K562 (cell line): ENCODE data around the gene P4HTM. TPM values are rescaled to one million over a fixed set of nuclear protein-coding genes. Genes with fewer than 3 reads are reported as not detected.

Source experiments
- CBX1 ChIP-seq: sonication (generic); IDR thresholded peaks from 2 replicates; pipeline ENCODE4 v1.6.1; 2016; ENCODE audit warnings: antibody characterized with exemption, low read depth, mild to moderate bottlenecking
- CCNT2 ChIP-seq: IDR thresholded peaks from 2 replicates; pipeline ENCODE4 v1.6.1; 2011; ENCODE audit warnings: borderline replicate concordance, low read depth, mild to moderate bottlenecking, moderate library complexity, mixed read lengths, low read length; ENCODE audit not compliant: insufficient read length; ENCODE audit errors: extremely low read depth
- COPS2 ChIP-seq: fragments of 450-650 bp; conservative IDR thresholded peaks from 2 replicates; pipeline ENCODE4 v1.6.1; 2016; ENCODE audit warnings: mild to moderate bottlenecking, moderate library complexity
- CSDE1 ChIP-seq, 2 experiments: fragments of 450-650 bp; IDR thresholded peaks; 2 replicates each; pipeline ENCODE4 v1.6.1; 2016; ENCODE audit warnings: mild to moderate bottlenecking in 1 of 2
- CTBP1 ChIP-seq: fragments of 450-650 bp; IDR thresholded peaks from 2 replicates; pipeline ENCODE4 v1.6.1; 2016; ENCODE audit warnings: borderline replicate concordance
- CXXC5 ChIP-seq: fragments of 250-450 bp; sonication (Bioruptor Pico); IDR thresholded peaks from 2 replicates; pipeline ENCODE4 v1.8.0; 2022; ENCODE audit warnings: inconsistent platforms, mild to moderate bottlenecking, moderate library complexity
- EP400 ChIP-seq: fragments of 450-650 bp; IDR thresholded peaks from 2 replicates; pipeline ENCODE4 v1.6.1; 2017; ENCODE audit warnings: antibody characterized with exemption, mild to moderate bottlenecking, moderate library complexity
- FOSL1 ChIP-seq: fragments of 200-800 bp; sonication (Bioruptor generic); conservative IDR thresholded peaks from 2 replicates; pipeline ENCODE4 v1.6.1; 2016; ENCODE audit warnings: missing genetic modification characterization, missing compliant biosample characterization
- HDAC1 ChIP-seq, 2 experiments: fragments of 450-650 bp; IDR thresholded peaks; 2 replicates each; pipeline ENCODE4 v1.6.1; 2016 to 2017; ENCODE audit warnings: inconsistent platforms in 1 of 2, mild to moderate bottlenecking in 1 of 2, moderate library complexity in 1 of 2
- HMGN3 ChIP-seq: IDR thresholded peaks from 2 replicates; pipeline ENCODE4 v1.6.1; 2011; ENCODE audit warnings: borderline replicate concordance, low read depth, mild to moderate bottlenecking, mixed read lengths, low read length; ENCODE audit not compliant: insufficient read length; ENCODE audit errors: extremely low read depth
- MAZ ChIP-seq, 2 experiments: fragments of 450-650 bp in 1 of 2; sonication (generic) in 1 of 2; formaldehyde crosslinking; IDR thresholded peaks in 1 of 2; conservative IDR thresholded peaks in 1 of 2; 2 replicates each; pipeline versions ENCODE4 v1.4.0 to v1.5.0; 2020; ENCODE audit warnings: mild to moderate bottlenecking in 1 of 2, missing genetic modification reagents in 1 of 2
- MEIS2 ChIP-seq: fragments of 450-650 bp; IDR thresholded peaks from 2 replicates; pipeline ENCODE4 v1.6.1; 2014; ENCODE audit warnings: mild to moderate bottlenecking; ENCODE audit not compliant: partially characterized antibody
- MTA1 ChIP-seq: fragments of 450-650 bp; IDR thresholded peaks from 2 replicates; pipeline ENCODE4 v1.6.1; 2017; ENCODE audit warnings: borderline replicate concordance
- OTX1 ChIP-seq: fragments of 450-650 bp; formaldehyde crosslinking; IDR thresholded peaks from 2 replicates; pipeline ENCODE4 v1.4.0; 2022; ENCODE audit warnings: mild to moderate bottlenecking
- PHB2 ChIP-seq: fragments of 450-650 bp; IDR thresholded peaks from 2 replicates; pipeline ENCODE4 v1.6.1; 2017; ENCODE audit warnings: low read depth
- SIN3A ChIP-seq, 2 experiments: fragments of 150-350 bp in 1 of 2; IDR thresholded peaks; 2 replicates each; pipeline ENCODE4 v1.6.1; 2011 to 2016; ENCODE audit warnings: borderline replicate concordance in 2 of 2, low read depth in 2 of 2, low read length in 2 of 2, mild to moderate bottlenecking in 2 of 2, moderate library complexity in 2 of 2; ENCODE audit not compliant: control insufficient read depth in 1 of 2
- SP2 ChIP-seq: IDR thresholded peaks from 2 replicates; pipeline ENCODE4 v1.6.1; 2011; ENCODE audit warnings: mild to moderate bottlenecking, low read depth, low read length, moderate library complexity; ENCODE audit not compliant: poor library complexity, severe bottlenecking; ENCODE audit errors: extremely low read depth
- TBP ChIP-seq: optimal IDR thresholded peaks from 2 replicates; pipeline ENCODE3; 2011; ENCODE audit warnings: low read depth, low read length, improper control_type of control experiment
- TEAD2 ChIP-seq: fragments of 450-650 bp; IDR thresholded peaks from 2 replicates; pipeline ENCODE4 v1.6.1; 2016; ENCODE audit warnings: missing genetic modification characterization, control low read depth, missing compliant biosample characterization
- ZBTB2 ChIP-seq: fragments of 450-650 bp; IDR thresholded peaks from 2 replicates; pipeline ENCODE4 v1.6.1; 2016; ENCODE audit warnings: antibody characterized with exemption
- ZNF639 ChIP-seq, 2 experiments: fragments of 200-800 bp in 1 of 2; sonication (Bioruptor generic) in 1 of 2; sonication (generic) in 1 of 2; formaldehyde crosslinking in 1 of 2; IDR thresholded peaks in 1 of 2; conservative IDR thresholded peaks in 1 of 2; 2 replicates each; pipeline versions ENCODE4 v1.5.0 to v1.6.1; 2016 to 2020; ENCODE audit warnings: missing compliant biosample characterization in 1 of 2, missing genetic modification characterization in 1 of 2, missing genetic modification reagents in 1 of 2
- polyA plus RNA-seq, 8 experiments: library from polyadenylated mRNA; depleted of rRNA in 4 of 8; stranded (reverse) in 5 of 8; unstranded in 3 of 8; fragments of >200 nt; fragmentation: Nextera tagmentation in 2 of 8; fragmentation: Illumina TruSeq in 1 of 8; extraction: Ambion mirVana in 2 of 8; extraction: Trizol in 1 of 8; gene quantifications; 2 replicates each; pipeline versions ENCODE4 v1.2.1 to v1.2.3, GENCODE V29; 2011 to 2014; ENCODE audit warnings: inconsistent platforms in 1 of 8, missing spikeins in 1 of 8
- total RNA-seq, 7 experiments: library from RNA; depleted of rRNA in 6 of 7; stranded (reverse); fragments of >200 nt in 6 of 7; fragmentation: Illumina TruSeq in 2 of 7; extraction: Trizol in 2 of 7; gene quantifications; 2 replicates each; pipeline versions ENCODE4 v1.2.1 to v1.2.3, GENCODE V29; 2011 to 2021; ENCODE audit warnings: low replicate concordance in 1 of 7
- TF ChIP-seq, protein P1 (sequence below): fragments of 450-650 bp; formaldehyde crosslinking; IDR thresholded peaks from 2 replicates; pipeline ENCODE4 v1.4.0; 2022; ENCODE audit warnings: mild to moderate bottlenecking, moderate library complexity

Gene P4HTM
- total and polyA plus RNA-seq, 9 of the 15 experiments (the other 6 are each of a cell fraction or from before 2014, with no cell fraction given), result 0.09 to 0.66 (median 0.25) TPM; not detected in 2

- TF ChIP-seq CTBP1 (peak; percentile 78; the same call in 1 of the 2 replicates), TEAD2 (tag) (no peak), EP400 (peak; percentile 95), CCNT2 (peak; percentile 96), PHB2 (no peak), SP2 (no peak), HMGN3 (peak; percentile 97), OTX1 (0 out of 2 replicates have a peak, but pooled peaks have one; percentile 29), HDAC1 (IDR thresholded peaks at IDR 0.05) (peak in 1 of 2 experiments; percentile 80; a peak in 1 of 4 replicates), CXXC5 (peak; percentile 86), FOSL1 (tag) (peak; percentile 51), COPS2 (no peak), ZNF639 (CRISPR knock-in tag; conservative IDR thresholded peaks at IDR 0.05 in 1 of 2, IDR thresholded peaks at IDR 0.05 in 1 of 2) (no peak; a peak in 1 of 4 replicates), MEIS2 (peak; percentile 70), ZBTB2 (peak; percentile 98), MTA1 (peak; percentile 82), CBX1 (peak; percentile 87), MAZ (CRISPR knock-in tag; conservative IDR thresholded peaks at IDR 0.05 in 1 of 2, IDR thresholded peaks at IDR 0.05 in 1 of 2) (peak; percentile 72 to 84), CSDE1 (IDR thresholded peaks at IDR 0.05) (peak in 1 of 2 experiments; percentile 15; a peak in 1 of 4 replicates), TBP (peak; percentile 97), SIN3A (IDR thresholded peaks at IDR 0.05; ENCODE audit: borderline replicate concordance in 2 of 2, control insufficient read depth in 1 of 2, low read depth in 2 of 2, low read length in 2 of 2) (peak; percentile 73 to 76; a peak in 2 of 4 replicates)
- TF ChIP-seq, protein P1, sequence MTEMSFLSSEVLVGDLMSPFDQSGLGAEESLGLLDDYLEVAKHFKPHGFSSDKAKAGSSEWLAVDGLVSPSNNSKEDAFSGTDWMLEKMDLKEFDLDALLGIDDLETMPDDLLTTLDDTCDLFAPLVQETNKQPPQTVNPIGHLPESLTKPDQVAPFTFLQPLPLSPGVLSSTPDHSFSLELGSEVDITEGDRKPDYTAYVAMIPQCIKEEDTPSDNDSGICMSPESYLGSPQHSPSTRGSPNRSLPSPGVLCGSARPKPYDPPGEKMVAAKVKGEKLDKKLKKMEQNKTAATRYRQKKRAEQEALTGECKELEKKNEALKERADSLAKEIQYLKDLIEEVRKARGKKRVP (CRISPR knock-in tag), result peak; percentile 56; the same call in 1 of the 2 replicates
Measured at GRCh38 chr3:49028673-49029562, 38.9 kb downstream of the P4HTM start, which contains the start of gene IMPDH2 (continued).
